GM12878 (cell line): ENCODE measurements around the gene UST.

Source experiments
- BHLHE40 ChIP-seq, 2 experiments: fragments of 450-650 bp in 1 of 2; IDR thresholded peaks; 2 replicates each; pipeline ENCODE4 v1.6.1; 2011 to 2017; ENCODE audit warnings: low read depth in 2 of 2, borderline replicate concordance in 1 of 2, improper control_type of control experiment in 1 of 2, low read length in 1 of 2, mild to moderate bottlenecking in 1 of 2
- EP300 ChIP-seq, 2 experiments: fragments of 150-350 bp in 1 of 2; IDR thresholded peaks; 2 replicates each; pipeline ENCODE4 v1.6.1; 2011 to 2012; ENCODE audit warnings: low read depth in 2 of 2, low read length in 2 of 2, borderline replicate concordance in 1 of 2, improper control_type of control experiment in 1 of 2, inconsistent platforms in 1 of 2; ENCODE audit not compliant: control insufficient read depth in 1 of 2
- HDGF ChIP-seq: fragments of 450-650 bp; IDR thresholded peaks from 2 replicates; pipeline ENCODE4 v1.6.1; 2016; ENCODE audit warnings: antibody characterized with exemption
- POLR2AphosphoS2 ChIP-seq: IDR thresholded peaks from 2 replicates; pipeline ENCODE4 v1.6.1; 2011; ENCODE audit warnings: low read depth, mild to moderate bottlenecking, low read length, improper control_type of control experiment, moderate library complexity
- ZNF274 ChIP-seq: IDR thresholded peaks from one replicate; pipeline ENCODE4 v1.8.0; 2011; ENCODE audit not compliant: insufficient read length, insufficient read depth
- TF ChIP-seq, protein P1 (sequence below): fragments of 450-650 bp; IDR thresholded peaks from 2 replicates; pipeline ENCODE4 v1.6.1; 2017; ENCODE audit warnings: antibody characterized with exemption, mild to moderate bottlenecking, moderate library complexity

DNA sequence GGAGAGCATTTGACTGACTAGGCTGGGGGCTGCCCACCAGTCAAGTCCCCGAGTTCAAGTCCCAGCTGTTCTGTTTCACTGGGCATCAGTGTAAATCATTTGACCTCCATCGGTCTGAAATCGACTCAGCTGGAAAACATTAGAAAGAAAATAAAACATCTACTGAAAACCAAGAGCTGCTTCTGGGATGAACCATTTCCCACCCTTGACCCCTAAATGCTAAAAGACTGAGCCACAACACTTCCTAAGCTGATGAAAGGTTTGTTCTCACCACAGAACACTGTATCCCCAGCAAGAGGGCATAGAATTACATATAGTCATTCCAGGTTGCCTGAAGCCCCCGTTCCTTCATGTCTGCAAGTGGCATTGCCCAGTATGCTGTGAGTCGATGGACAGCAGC, 333.7 kb downstream of the UST start:
- TF ChIP-seq BHLHE40 (IDR thresholded peaks at IDR 0.05; ENCODE audit: borderline replicate concordance in 1 of 2, low read depth in 2 of 2, low read length in 1 of 2): no peak
- TF ChIP-seq HDGF: no peak
- no peak for TF ChIP-seq ZNF274
- TF ChIP-seq, protein P1, sequence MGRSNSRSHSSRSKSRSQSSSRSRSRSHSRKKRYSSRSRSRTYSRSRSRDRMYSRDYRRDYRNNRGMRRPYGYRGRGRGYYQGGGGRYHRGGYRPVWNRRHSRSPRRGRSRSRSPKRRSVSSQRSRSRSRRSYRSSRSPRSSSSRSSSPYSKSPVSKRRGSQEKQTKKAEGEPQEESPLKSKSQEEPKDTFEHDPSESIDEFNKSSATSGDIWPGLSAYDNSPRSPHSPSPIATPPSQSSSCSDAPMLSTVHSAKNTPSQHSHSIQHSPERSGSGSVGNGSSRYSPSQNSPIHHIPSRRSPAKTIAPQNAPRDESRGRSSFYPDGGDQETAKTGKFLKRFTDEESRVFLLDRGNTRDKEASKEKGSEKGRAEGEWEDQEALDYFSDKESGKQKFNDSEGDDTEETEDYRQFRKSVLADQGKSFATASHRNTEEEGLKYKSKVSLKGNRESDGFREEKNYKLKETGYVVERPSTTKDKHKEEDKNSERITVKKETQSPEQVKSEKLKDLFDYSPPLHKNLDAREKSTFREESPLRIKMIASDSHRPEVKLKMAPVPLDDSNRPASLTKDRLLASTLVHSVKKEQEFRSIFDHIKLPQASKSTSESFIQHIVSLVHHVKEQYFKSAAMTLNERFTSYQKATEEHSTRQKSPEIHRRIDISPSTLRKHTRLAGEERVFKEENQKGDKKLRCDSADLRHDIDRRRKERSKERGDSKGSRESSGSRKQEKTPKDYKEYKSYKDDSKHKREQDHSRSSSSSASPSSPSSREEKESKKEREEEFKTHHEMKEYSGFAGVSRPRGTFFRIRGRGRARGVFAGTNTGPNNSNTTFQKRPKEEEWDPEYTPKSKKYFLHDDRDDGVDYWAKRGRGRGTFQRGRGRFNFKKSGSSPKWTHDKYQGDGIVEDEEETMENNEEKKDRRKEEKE: no peak
- no peak for TF ChIP-seq EP300 (IDR thresholded peaks at IDR 0.05; ENCODE audit: borderline replicate concordance in 1 of 2, control insufficient read depth in 1 of 2, low read depth in 2 of 2, low read length in 2 of 2)
- no peak for TF ChIP-seq POLR2AphosphoS2
